AG10803 (cell line): ENCODE results near the gene RALGPS2.
"Not testable (repeated sequence)": the region's sequence is repeated elsewhere in the genome, so short reads cannot be mapped to it uniquely, and the experiment has no call there.

ENCODE experiments used
- DNase-seq: peaks from one replicate; pipeline ENCODE4 v3.0.0; 2010; ENCODE audit warnings: low read depth
- H3K4me3 ChIP-seq: 2 replicates; pipeline ENCODE4 v1.5.1; 2011; ENCODE audit warnings: mild to moderate bottlenecking, low read length, control low read depth
- CTCF ChIP-seq: conservative IDR thresholded peaks from 2 replicates; pipeline ENCODE4 v1.5.1; 2011; ENCODE audit warnings: mild to moderate bottlenecking, low read length, control low read depth, inconsistent platforms

Gene RALGPS2

GRCh38 chr1:178946855-178947676 is 222.0 kb downstream of the RALGPS2 start:
- DNase-seq: no peak
- no peak overlapping the region for H3K4me3 ChIP-seq
- no peak for TF ChIP-seq CTCF

GRCh38 chr1:178947677-178947981 is 222.6 kb downstream of the RALGPS2 start:
- no peak overlapping the region for H3K4me3 ChIP-seq
- DNase-seq: no peak
- no peak for TF ChIP-seq CTCF

DNA sequence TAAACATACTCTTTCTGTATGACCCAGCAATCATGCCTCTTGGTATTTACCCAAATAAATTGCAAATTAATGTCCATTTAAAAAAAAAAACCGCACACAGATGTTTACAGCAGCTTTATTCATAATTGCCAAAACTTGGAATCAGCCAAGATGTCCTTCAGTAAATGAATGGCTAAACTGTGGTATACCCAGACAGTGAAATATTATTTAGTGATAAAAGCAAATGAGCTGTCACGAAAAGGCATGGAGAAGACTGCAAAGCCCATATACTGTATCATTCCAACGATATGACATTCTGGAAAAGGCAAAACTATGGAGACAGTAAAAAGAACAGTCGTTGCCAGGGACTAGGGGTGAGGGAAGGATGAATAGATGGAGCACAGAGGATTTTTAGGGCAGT is 223.6 kb downstream of the RALGPS2 start:
- H3K4me3 ChIP-seq: no peak overlapping the region
- no peak for TF ChIP-seq CTCF
- no peak for DNase-seq

- DNase-seq, H3K4me3 ChIP-seq: not testable (repeated sequence)
Measured at GRCh38 chr1:178949866-178950265, 224.8 kb downstream of the RALGPS2 start.

- no peak overlapping the region for H3K4me3 ChIP-seq
- TF ChIP-seq CTCF: no peak
- DNase-seq: no peak
Measured at GRCh38 chr1:178951600-178951999, 226.6 kb downstream of the RALGPS2 start.

GRCh38 chr1:178953034-178953433 is 228.0 kb downstream of the RALGPS2 start:
- H3K4me3 ChIP-seq: no peak overlapping the region
- no peak for TF ChIP-seq CTCF
- peak; percentile 87 for DNase-seq

GRCh38 chr1:178953538-178954324 is 228.7 kb downstream of the RALGPS2 start:
- no peak for DNase-seq
- no peak overlapping the region for H3K4me3 ChIP-seq
- no peak for TF ChIP-seq CTCF
